GM19372 (cell line): ENCODE results near the gene IRAG1.
"Not testable (repeated sequence)": the region's sequence is repeated elsewhere in the genome, so short reads cannot be mapped to it uniquely, and the experiment has no call there.

Source experiments
- ATAC-seq: cut with Tn5 transposase; IDR thresholded peaks from one replicate; pipeline ENCODE4 v1.9.1; 2021; ENCODE audit warnings: mild to moderate bottlenecking, low read depth, moderate library complexity; ENCODE audit not compliant: unreplicated experiment

IRAG1 gene

GRCh38 chr11:10709299-10710086, 15.9 kb upstream of the IRAG1 start:
- no peak for ATAC-seq

- no peak for ATAC-seq
These were observed 14.6 kb upstream of the IRAG1 start for GRCh38 chr11:10708131-10708530.

GRCh38 chr11:10701982-10702381, 8.4 kb upstream of the IRAG1 start:
- no peak for ATAC-seq

DNA sequence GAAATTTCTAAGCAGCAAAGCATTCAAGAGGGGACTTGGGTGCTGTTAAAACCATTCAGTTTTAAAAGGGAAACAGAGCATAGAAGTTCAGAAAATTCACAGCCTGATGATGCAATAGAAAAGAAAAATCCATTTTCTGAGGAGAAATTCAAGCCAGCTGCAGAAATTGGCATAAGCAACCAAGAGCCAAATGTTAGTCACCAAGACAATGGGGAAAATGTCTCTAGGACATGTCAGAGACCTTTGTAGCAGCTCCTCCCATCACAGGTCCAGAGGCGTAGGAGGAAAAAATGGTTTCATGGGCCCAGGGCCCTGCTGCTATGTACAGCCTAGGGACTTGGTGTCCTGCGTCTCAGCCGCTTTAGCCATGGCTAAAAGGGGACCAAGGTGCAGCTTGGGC, 5.5 kb upstream of the IRAG1 start:
- ATAC-seq = no peak

DNA sequence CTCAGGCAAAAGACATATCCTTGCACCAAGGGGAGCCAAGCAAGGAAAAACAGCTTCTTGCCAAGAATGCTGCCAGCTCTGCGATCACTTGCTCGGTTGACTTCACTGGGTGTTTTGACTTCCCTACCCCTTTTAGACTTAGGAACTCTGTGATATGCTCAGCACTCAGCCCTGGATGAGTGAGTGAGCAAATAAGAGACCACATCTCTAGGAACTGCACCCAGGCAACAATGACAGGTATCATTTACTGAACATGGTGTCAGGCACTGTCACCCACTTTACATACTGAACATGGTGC, 3.7 kb upstream of the IRAG1 start:
- ATAC-seq = no peak

GRCh38 chr11:10696468-10697322, 3.1 kb upstream of the IRAG1 start:
- no peak for ATAC-seq

- ATAC-seq = no peak
These were observed 2.3 kb upstream of the IRAG1 start for GRCh38 chr11:10695833-10696232.

DNA sequence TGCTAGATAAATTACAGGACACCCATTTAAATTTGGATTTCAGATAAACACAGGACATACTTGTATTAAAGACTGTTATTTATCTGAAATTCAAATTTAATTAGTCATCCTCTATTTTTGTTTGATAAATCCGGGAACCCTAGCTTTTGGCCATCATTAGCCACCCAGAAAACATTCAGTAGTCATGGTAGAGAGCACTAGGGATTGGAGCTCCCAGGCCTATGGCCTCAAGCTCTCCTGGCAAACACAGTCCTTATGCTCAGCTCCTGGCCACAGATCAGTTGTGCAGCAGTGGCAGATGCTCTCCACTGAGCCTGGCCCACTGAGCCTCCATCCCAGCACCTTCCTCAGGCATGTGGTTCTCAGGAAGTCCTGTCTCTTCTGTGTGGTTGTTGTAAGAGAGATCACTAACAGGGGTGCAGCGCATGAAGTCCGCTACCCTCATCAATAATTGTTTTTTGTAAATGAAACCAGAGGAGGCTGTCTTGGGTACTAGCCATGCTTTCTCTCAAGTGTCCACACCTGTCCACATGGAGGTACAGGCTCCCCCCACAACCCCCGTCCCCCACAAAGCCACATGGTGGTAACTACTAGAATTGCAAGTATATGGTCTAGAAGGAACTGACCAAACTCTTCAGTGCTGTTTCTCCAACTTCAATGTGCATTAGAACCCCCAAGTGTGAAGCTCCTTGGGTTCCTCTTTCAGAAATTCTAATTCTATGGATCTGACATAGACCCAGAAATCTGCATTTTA, 1.1 kb upstream of the IRAG1 start:
- no peak for ATAC-seq

GRCh38 chr11:10692531-10693115, 932 bp downstream of the IRAG1 start:
- no peak for ATAC-seq

- no peak for ATAC-seq
These were observed 5.2 kb downstream of the IRAG1 start for GRCh38 chr11:10688401-10688800.

GRCh38 chr11:10686311-10686710, 7.2 kb downstream of the IRAG1 start:
- no peak for ATAC-seq

DNA sequence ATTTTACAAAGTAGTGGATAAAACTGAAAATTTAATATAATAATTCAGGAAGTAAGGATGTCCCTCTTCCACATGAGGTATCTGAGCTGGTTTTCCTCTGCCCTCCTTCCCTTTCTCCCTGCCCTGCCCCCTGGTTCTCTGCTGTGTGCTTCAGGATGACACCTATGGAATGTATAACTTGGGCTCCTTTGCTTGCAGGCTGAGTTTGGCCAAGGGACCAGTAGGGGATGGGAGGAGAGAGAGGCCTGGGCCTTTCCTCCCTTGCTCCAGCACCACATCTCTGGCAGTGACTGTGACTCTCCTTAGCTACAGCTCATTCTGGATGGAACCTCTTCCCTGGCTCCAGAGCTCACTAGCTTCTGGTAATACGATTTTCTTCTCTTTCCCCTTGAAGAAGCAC, 10.1 kb downstream of the IRAG1 start:
- no peak for ATAC-seq

GRCh38 chr11:10680956-10681487, 12.5 kb downstream of the IRAG1 start:
- ATAC-seq = no peak

DNA sequence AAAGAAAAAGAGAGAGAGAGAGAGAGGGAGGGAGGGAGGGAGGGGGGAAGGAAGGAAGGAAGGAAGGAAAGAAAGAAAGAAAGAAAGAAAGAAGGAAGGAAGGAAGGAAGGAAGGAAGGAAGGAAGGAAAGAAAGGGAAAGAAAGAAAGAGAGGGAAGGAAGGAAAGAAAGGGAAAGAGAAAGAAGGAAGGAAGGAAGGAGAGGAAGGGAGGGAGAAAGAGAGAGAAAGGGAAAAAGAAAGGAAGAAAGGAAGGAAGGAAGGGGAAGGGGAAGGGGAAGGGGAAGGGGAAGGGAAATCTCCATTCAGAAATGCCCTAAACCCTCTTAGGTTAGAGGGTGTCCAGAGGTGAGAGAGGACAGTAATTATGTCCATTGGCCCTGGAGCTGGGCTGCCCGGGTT, 13.3 kb downstream of the IRAG1 start:
- ATAC-seq = not testable (repeated sequence)

- ATAC-seq = no peak
These were observed 13.9 kb downstream of the IRAG1 start for GRCh38 chr11:10679644-10680043.

DNA sequence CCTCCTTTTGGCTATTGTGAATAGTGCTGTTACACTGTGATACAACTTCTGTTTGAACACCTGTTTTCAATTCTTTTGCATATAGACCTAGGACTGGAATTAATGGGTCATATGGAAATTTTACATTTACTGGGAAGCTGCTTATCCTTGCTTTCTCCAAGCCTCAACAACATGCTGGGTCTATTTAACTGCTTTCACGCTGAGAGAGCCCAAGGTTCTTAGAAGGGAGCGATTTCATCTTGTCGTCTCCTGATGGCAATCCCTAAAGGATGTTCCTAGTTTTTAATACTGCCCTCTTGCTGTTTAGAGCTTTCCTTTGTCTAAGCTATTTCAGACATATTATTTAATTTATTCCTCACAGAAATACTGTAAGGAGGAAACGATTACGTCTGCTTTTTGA, 15.5 kb downstream of the IRAG1 start:
- ATAC-seq = no peak

DNA sequence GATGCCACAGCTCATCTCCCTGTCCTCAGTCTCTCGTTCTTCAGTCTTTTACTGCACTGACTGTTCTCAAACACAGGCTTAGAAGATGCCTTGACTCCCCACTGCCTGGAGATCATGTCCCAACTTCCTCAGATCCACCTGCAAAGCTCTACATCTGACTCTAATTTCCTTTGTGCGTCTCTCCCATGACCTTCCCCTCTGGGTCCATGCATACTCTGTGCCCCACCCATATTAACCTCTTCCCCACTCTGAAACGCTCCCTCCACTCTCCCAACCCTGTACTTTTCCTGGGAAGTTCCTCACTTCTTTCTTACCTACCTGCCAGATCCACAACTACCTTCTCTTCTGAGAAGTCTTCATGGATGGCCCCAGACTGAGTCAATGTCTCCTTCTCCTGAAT, 16.6 kb downstream of the IRAG1 start:
- ATAC-seq = no peak

- ATAC-seq = no peak
These were observed 18.6 kb downstream of the IRAG1 start for GRCh38 chr11:10674911-10675440.

- no peak for ATAC-seq
These were observed 19.1 kb downstream of the IRAG1 start for GRCh38 chr11:10674440-10674855.

GRCh38 chr11:10673501-10674062, 20.0 kb downstream of the IRAG1 start:
- ATAC-seq = no peak
